ENCODE data around the gene OR2V2.
A peak's percentile ranks its signal among the peaks of the same experiment; 100 is the strongest.

OR2V2 gene

GRCh38 chr5:181145133-181145532, 2.3 kb upstream of the OR2V2 start:
- DNase-seq (ENCODE audit: low read depth in 2 of 2): no peak

DNA sequence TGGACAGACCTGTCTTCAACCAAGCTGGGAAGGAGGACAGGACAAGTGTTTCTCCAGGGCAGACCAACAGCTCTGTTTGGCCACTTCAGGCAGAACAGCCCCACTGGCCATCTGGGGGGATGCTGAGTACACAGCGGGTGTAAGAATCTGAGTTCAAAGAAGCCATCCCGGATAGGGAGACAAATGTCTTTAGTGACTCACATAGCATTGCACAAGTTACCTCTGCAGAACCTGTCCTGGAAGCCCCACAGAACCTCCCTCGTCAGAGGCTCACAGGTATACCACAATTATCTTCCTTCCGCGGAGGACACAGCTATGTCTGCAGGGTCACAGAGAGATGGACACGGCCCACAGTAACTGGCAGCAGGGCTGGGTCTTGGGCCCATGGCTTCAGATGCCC, 2.0 kb downstream of the OR2V2 start:
- no peak for DNase-seq (ENCODE audit: low read depth in 2 of 2)

DNA sequence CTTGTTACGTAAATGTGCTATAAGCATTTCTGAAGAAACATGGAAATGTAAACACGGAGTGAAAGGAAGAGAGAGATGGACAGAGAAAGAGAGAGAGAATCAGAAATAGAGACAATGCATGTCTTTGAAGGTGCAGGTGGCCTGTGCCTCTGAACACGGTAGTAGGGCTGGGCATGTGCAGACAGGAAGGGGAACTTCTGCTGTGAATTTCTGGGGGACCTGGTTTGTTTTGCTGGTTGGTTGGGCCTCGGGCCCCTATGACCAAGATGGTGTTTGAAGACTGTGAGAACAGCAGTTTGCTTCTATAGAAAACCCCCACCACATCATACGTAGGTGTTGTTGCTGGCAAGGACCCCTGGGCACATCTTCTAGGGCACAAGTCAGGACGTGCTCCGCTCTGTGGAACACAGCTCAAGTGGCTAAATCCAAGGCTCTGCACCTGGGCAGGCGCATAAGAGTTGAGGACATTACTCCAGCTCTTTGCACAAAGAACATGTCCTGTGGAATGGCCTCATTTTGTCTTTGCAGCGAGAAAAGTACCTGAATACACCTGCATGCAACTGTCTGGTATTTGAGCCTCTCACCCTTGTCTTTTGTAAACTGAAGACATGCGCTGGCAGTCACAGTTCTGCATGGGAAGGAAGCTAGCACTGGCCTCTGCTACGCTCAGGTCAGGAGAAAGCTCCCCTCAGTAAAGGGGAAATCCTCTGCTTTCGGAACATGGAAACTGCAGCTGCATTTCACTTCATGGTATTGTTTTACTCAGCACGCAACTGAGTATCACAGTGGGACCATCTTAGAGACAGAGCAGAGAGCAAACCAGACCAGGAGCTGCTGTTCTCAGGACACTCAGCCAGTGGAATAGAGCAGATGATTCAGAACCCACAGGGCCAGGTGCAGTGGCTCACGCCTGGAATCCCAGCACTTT, 2.7 kb downstream of the OR2V2 start:
- no peak for DNase-seq (ENCODE audit: low read depth in 2 of 2)

- no peak for DNase-seq (ENCODE audit: low read depth in 2 of 2)
These were observed 3.8 kb downstream of the OR2V2 start for GRCh38 chr5:181151146-181151545.

DNA sequence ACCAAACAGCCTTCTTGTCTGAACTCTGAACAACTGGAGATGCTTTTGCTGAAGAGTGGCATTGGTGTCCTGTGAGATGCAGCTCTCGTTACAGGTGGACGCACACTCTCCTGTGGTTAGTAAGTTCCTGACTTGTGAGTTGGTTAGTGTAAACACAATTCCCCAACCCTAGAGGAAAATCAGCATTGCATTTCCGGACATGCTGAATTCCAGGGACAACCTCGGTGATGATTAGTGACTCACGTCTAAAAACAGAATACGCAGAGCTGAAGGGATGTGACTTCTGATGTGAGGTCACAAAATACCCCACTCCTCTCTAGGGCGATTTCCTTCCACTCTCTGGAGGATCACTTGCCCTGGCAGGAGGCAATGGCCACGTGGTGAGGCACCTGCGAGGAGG, 5.0 kb downstream of the OR2V2 start:
- no peak for DNase-seq (ENCODE audit: low read depth in 2 of 2)

DNA sequence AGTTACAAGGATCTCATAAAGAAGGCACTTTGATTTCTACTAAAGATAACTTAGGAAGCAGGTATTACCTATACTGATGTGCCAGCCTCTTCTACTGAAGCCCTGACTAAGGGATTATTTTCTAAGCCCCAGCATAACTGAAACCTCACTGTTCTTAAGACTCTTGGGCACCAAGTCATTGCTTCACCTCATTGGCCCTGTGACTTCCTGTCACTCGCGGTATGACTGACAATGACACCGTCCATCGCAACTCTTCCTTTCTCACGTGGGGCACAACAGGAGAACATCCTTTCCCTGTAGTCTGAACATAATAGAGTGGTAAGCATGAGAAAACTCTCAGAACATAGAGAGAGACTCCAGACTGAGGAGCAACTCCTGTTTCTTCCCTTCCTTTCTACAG, 6.4 kb downstream of the OR2V2 start:
- DNase-seq (ENCODE audit: low read depth in 2 of 2): no peak

DNA sequence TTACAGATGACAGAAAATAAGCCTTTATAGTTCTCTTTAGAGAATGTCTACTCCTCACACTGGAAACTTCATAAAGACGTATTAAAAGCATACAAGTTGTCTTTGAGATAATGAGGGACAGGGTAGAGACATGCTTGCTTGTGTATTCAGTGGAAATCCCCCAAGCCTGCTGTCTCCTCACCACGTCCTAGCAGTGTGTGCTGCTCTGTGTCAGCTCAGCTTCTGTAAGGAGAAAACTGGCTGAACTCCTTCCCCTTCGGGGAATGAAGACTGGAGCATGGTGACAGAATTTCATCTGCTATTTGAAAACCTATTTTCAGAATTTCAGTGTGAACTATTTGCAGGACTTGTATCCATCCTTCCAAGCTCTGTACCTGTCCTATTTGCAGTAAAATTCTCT, 9.4 kb downstream of the OR2V2 start:
- no peak for DNase-seq (ENCODE audit: low read depth in 2 of 2)

DNA sequence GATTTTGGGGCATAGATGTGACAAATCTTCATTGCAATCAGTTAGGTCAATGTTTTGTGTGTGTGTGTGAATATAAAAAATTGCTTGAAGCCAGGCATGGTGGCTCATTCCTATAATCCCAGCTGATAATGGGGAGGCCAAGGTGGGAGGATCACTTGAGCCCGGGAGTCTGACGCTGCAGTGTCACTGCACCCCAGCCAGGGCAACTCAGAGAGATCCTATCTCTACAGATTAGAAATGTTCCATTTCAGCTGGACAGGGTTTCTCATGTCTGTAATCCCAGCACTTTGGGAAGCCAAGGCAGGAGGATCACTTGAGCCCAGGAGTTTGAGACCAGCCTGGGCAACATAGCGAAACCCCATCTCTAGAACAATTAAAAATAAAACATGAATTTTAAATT, 11.5 kb downstream of the OR2V2 start:
- no peak for DNase-seq (ENCODE audit: low read depth in 2 of 2)

- DNase-seq (ENCODE audit: low read depth in 2 of 2): peak; percentile 80 to 85
These were observed 12.1 kb downstream of the OR2V2 start for GRCh38 chr5:181159286-181160151.

DNA sequence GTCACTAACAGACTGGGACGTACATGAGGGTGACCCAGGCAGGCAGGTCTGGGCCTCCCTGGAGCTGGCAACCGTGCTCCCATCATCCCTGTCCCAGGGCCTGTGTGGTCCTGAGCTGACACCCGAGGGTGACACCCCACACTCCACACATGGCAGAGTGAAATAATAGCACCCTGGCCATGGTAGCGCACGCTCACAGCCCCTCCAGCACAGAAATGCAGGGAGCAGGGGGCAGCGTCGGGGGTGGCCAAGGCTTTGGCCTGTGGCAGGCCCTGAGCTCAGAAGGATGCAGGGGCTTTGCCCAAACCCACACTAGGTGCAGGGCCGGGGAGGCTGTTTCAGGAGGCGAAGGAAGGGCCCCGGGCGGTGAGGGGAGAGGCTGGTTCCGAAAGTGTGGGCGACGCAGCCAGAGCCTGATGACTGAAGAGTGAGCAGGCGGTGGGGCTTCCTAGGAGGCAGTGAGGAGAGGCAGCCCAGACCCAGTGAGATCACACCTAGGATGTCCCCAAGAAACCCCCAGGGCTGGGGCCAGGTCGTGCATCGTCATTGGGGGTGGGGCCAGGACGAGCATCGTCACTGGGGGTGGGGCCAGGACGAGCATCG, 12.9 kb downstream of the OR2V2 start:
- DNase-seq (ENCODE audit: low read depth in 2 of 2): peak; percentile 51 to 75

DNA sequence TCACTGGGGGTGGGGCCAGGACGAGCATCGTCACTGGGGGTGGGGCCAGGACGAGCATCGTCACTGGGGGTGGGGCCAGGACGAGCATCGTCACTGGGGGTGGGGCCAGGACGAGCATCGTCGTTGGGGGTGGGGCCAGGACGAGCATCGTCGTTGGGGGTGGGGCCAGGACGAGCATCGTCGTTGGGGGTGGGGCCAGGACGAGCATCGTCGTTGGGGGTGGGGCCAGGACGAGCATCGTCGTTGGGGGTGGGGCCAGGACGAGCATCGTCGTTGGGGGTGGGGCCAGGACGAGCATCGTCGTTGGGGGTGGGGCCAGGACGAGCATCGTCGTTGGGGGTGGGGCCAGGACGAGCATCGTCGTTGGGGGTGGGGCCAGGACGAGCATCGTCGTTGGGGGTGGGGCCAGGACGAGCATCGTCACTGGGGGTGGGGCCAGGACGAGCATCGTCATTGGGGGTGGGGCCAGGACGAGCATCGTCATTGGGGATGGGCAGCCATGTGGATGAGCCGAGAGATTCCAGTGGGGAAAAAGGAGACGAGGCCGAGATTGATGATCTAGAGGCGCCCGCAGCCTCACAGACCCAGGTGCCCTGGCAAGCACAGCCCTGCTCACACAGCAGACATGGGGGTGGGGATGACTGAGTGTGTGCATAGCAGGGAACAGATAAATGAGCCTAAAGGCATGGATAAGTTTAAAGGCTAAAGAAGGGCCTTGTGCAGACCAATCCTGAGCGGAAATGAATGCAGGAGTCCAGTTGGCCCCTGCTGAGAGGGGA, 13.6 kb downstream of the OR2V2 start:
- peak in 1 of 2 donors; percentile 16 for DNase-seq (ENCODE audit: low read depth in 2 of 2)

- DNase-seq (ENCODE audit: low read depth in 2 of 2): no peak
These were observed 14.3 kb downstream of the OR2V2 start for GRCh38 chr5:181161534-181162175.

DNA sequence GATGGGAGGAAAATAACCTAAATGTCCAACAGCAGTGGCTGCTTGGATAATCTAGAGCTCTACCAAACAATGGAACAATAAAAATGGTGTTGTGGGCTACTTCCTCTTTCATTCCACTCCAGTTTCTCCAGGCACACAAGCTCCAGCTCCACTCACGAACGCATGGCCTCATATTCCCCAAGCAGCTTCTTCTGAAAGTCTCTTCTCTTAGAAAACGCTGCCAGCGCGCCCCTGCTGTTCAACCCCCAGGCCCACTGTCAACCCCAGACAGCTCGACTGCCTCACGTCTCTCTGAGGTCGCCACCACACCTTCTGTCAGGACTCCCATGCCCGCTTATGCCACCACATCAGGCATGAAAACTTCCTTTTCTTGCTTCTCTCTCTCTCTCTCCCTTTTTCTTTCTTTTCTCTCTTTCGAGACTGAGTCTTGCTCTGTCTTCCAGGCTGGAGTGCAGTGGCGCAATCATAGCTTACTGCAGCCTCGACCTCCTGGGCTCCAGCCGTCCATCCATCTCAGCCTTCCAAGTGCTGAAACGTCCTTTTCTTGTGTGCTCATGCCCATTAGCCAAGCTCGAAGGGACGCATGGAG, 16.2 kb downstream of the OR2V2 start:
- no peak for DNase-seq (ENCODE audit: low read depth in 2 of 2)

DNA sequence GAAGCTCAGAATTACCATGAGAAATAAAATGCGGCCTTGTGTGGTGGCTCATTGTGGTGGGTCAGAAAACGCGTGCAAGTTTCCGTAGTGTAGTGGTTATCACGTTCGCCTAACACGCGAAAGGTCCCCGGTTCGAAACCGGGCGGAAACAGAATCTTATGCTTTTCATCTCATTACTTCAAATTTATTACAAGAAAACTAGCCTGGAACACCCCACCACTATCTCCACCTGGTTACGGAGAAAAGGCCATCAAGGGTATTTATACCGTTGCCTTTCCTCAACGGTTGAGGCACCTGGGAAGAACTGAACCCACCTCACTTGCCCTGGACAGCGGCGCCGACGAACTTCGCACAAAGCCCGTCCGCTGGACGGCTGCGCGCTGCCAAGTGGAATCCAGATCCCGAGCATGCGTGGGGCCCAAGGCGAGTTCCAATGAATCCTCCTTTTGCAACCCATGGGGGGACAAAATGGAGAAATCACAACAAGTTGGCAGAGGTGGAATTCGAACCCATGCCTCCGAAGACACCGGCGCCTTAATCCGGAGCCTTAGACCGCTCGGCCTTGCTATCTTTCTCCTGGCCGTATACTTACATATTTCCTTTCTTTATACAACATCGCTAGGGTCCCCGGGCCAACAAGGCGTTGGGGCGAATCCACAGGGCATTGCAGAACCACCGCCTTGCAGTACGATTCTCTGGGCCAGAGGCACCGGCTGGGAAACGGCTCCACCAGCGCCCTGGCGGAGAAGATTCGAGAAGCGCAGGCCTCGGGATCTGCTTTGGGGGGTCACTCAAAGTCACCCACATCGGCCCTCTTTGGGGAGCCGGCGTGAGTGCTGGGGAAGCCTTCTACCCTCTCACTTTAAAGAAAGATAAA, 16.9 kb downstream of the OR2V2 start:
- DNase-seq (ENCODE audit: low read depth in 2 of 2): no peak

DNA sequence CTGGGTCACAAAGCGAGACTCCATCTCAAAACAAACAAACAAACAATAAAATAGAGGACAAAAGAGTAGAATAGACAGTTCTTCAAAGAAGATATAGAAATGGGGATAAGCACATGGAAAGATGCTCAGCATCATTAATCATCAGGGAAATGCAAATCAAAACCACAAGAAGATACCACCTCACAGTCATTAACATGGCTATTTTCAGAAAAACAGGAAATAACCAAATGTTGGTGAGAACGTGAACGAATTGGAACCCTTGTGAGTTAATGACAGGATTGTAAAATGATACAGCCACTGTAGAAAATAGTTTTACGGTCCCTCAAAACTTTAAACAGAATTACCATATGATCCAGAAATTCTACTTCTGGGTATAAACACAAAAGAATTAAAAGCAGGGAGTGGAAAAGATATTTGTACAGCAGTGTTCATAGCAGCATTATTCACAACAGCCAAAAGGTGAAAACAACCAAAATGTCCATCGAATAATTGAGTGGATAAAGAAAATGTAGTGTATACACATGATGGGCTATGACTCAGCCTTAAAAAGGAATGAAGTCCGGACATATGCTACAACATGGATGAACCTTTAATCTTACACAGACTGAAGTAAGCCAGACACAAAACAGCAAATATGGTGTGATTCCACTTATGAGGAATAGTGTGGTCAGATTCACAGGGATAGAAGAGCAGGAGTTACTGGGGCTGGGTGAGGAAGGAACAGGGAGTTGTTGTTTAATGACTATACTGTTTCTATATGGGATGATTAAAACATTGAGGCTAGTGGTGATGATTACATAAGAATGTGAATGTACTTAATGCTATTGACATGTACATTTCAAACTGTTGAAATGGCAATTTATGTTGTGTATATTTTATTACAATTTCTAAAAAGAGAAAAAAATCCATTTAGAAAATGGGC, 19.7 kb downstream of the OR2V2 start:
- DNase-seq (ENCODE audit: low read depth in 2 of 2): no peak

GRCh38 chr5:181167814-181168488, 20.6 kb downstream of the OR2V2 start:
- no peak for DNase-seq (ENCODE audit: low read depth in 2 of 2)

GRCh38 chr5:181168595-181169118, 21.3 kb downstream of the OR2V2 start:
- DNase-seq (ENCODE audit: low read depth in 2 of 2): no peak
